Left lobe of liver (tissue), 2 donors: ENCODE measurements around the gene STK32C. TPM values are rescaled to one million over a fixed set of nuclear protein-coding genes. Genes with fewer than 3 reads are reported as not detected.
"Not testable (repeated sequence)": the region's sequence is repeated elsewhere in the genome, so short reads cannot be mapped to it uniquely, and the experiment has no call there.

Experiments used
- ATAC-seq: fragments of 200-7000 bp; cut with Tn5 transposase; one replicate; pipeline ENCODE4 v1.9.1; 2020; ENCODE audit warnings: mild to moderate bottlenecking, moderate library complexity
- DNase-seq: peaks from one replicate; pipeline ENCODE4 v3.0.0-alpha.2; 2020; ENCODE audit warnings: low spot score
- total RNA-seq: library from RNA; stranded (reverse); gene quantifications from one replicate; pipeline ENCODE4 v1.2.1, GENCODE V29; 2021
- donor health status: DM: no; HTN: no; CAD: no; lungs with moderate emphysema.
- donor health status: DM: no; HTN: yes; CAD: no.

STK32C gene
- total RNA-seq, 1 donor from 2014 or later = 3.3 TPM

- DNase-seq, ATAC-seq: not testable (repeated sequence)
Observed at GRCh38 chr10:132220996-132221395, 86.8 kb downstream of the STK32C start.

GRCh38 chr10:132220061-132220460 is 87.7 kb downstream of the STK32C start:
- DNase-seq (no peak), ATAC-seq (no peak)

GRCh38 chr10:132219486-132219885 is 88.3 kb downstream of the STK32C start:
- DNase-seq (no peak), ATAC-seq (no peak)

GRCh38 chr10:132216441-132216840 is 91.3 kb downstream of the STK32C start:
- not testable (repeated sequence) for ATAC-seq, DNase-seq

GRCh38 chr10:132213917-132214316 is 93.8 kb downstream of the STK32C start:
- no peak for DNase-seq
- ATAC-seq = no peak

GRCh38 chr10:132212816-132213215 is 94.9 kb downstream of the STK32C start:
- DNase-seq (no peak), ATAC-seq (no peak)

GRCh38 chr10:132211246-132211645 is 96.5 kb downstream of the STK32C start:
- no peak for ATAC-seq
- no peak for DNase-seq

GRCh38 chr10:132210766-132211165 is 97.0 kb downstream of the STK32C start:
- no peak for DNase-seq
- no peak for ATAC-seq

- ATAC-seq (no peak), DNase-seq (no peak)
Observed at GRCh38 chr10:132209978-132210530, 97.7 kb downstream of the STK32C start.

GRCh38 chr10:132209130-132209529 is 98.6 kb downstream of the STK32C start:
- no peak for DNase-seq
- ATAC-seq = no peak

GRCh38 chr10:132208462-132209050 is 99.2 kb downstream of the STK32C start:
- ATAC-seq = no peak

GRCh38 chr10:132207536-132208461 is 100.0 kb downstream of the STK32C start:
- DNase-seq (no peak), ATAC-seq (no peak)

More at GRCh38 chr10:132208462-132209050, 99.2 kb downstream of the STK32C start:
- no peak for DNase-seq

- DNase-seq (no peak), ATAC-seq (no peak)
Observed at GRCh38 chr10:132206806-132207535, 100.8 kb downstream of the STK32C start.

- ATAC-seq = no peak
- DNase-seq = no peak
Observed at GRCh38 chr10:132206377-132206745, 101.4 kb downstream of the STK32C start.

- no peak for DNase-seq
- no peak for ATAC-seq
Observed at GRCh38 chr10:132205650-132206376, 101.9 kb downstream of the STK32C start.

- no peak for DNase-seq
- peak; percentile 23 for ATAC-seq
Observed at GRCh38 chr10:132204781-132205473, 102.8 kb downstream of the STK32C start.

GRCh38 chr10:132204078-132204780 is 103.5 kb downstream of the STK32C start:
- ATAC-seq (no peak), DNase-seq (no peak)

GRCh38 chr10:132203256-132204077 is 104.3 kb downstream of the STK32C start:
- no peak for DNase-seq
- no peak for ATAC-seq
